Activated CD8-positive, alpha-beta memory T cell treated with anti-CD3 and anti-CD28 coated beads for 24 hours (primary cell): ENCODE measurements around the gene MAP4K4.
"Not testable (repeated sequence)": the region's sequence is repeated elsewhere in the genome, so short reads cannot be mapped to it uniquely, and the experiment has no call there.

Source experiments
- DNase-seq: peaks from one replicate; pipeline ENCODE4 v3.0.0-alpha.2; 2020

Gene MAP4K4

DNA sequence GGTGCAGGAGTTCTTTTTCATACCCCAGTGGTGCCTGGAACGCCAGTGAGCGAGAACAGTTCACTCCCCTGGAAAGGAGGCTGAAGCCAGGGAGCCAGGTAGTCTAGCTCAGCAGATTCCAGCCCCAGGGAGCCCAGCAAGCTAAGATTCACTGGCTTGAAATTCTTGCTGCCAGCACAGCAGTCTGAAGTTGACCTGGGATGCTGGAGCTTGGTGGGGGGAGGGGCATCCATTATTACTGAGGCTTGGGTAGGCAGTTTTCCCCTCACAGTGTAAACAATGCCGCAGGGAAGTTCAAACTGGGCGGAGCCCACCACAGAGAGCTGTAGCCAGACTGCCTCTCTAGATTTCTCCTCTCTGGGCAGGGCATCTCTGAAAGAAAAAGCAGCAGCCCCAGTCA, 238.3 kb downstream of the MAP4K4 start:
- DNase-seq, result not testable (repeated sequence)

DNA sequence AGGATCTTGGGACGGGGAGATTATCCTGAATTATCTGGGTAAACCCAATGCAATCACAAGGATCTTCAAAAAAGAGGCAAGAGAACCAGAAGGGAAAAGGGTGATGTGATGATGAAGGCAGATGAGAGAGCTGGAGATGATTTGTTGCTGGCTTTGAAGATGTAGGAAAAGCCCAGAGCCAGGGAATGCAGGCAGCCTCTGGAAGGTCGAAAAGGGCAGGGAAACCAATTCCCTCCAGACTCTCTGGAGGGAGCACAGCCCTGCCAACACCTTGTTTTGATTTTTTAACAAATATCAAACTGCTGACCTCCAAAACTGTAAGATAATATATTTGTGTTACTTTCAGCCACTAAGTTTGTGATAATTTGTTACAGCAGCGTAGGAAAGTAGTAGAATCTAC, 245.3 kb downstream of the MAP4K4 start:
- no peak for DNase-seq
